ENCODE data around the gene RGS4.

The RGS4 gene

DNA sequence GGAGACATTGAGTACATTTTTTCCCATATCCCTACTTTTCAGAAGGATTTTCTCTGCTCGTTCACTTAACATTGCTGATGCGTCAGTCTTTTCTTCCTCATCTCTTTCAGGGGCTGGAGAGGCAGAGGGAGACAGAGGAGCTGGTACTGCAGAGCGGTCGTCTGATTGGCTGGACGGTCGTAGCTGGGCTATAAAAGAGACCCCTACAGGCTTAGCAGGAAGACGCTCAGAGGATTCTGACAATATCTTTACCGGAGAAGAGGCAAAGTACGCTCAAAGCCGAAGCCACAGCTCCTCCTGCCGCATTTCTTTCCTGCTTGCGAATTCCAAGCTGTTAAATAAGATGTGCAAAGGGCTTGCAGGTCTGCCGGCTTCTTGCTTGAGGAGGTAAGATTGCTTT lies at the start of gene RGS4:
RGS4 (plus strand) TSS at position 220 of the 400 bp plus-strand sequence; CDS start at position 344, 124 bp downstream.
- no peak for DNase-seq (ENCODE audit: low spot score)

GRCh38 chr1:163022129-163022528 lies 47.0 kb upstream of the RGS4 start:
- DNase-seq (ENCODE audit: low spot score) = no peak

- DNase-seq (ENCODE audit: low spot score) = no peak
Measured at GRCh38 chr1:163027610-163028009, 41.6 kb upstream of the RGS4 start.

DNA sequence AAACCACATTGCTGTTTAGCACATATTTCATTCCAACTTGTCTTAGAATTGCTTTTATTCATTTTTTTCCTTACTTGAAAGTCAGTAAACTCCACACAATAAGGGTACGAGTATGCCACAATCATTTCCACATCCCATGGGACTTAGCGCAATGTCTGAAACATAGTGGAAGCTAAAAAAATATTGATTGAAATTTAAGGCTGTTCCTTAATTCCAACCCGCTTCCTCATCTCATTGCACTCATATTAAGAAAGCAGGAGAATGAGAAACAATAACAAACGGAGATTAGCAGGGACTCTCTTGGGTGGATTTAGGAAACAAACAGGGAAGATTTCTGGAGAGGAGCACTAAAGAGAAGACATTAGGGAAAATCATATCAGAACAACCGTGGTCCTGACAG lies 39.3 kb upstream of the RGS4 start:
- no peak for DNase-seq (ENCODE audit: low spot score)

DNA sequence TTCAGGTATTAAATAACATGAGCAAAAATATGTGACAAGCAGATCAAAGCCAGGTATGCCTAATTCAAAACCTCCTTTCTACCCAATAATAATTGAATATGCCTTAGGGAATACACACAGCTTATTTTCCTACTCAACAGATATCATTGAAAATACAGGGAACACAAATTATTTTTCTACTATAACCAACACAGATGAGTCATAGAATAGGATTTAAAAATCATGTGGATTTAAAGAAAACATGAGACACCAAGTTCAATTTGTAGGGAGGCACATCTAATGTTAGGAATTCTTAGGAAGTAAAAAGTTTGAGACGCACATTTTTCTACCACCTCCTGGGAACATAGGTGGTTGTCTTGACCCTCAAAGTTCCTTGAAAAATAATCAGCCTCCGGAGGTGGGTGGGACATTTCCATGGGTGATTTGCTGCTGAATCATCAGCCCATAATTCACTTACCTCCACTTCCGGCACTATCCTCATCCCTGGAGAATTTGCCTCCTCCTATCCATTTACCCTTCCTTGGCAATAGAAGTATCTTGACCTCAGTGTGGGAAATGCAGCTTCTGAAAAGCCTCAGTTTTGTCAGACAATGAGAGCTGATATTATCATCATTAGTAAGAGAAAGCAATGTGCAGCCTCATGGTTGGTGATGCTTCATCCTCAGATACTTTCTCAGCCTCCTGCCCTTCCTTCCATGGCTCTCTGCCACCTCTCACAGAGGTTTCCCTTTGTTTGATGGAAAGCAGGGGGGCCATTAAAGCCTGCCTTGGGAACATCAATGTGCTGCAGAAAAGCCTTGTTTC lies 33.5 kb upstream of the RGS4 start:
- no peak for DNase-seq (ENCODE audit: low spot score)

DNA sequence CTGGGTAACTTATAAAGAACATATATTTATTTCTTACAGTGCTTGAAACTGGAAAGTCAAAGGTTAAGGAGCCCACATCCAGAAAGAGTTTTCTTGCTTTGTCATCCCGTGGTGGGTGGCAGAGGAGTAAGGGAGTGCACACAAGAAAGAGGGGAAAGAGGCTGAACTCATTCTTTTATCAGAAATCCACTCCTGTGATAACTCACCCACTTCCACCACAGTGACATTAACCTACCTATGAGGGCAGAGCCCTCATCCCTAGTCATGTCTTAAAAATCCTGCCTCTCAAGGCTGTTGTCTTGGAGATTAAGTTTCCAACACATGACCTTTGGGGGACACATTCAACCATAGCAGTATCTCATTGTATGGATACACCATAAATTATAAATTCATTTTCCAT lies 32.5 kb upstream of the RGS4 start:
- no peak for DNase-seq (ENCODE audit: low spot score)

DNA sequence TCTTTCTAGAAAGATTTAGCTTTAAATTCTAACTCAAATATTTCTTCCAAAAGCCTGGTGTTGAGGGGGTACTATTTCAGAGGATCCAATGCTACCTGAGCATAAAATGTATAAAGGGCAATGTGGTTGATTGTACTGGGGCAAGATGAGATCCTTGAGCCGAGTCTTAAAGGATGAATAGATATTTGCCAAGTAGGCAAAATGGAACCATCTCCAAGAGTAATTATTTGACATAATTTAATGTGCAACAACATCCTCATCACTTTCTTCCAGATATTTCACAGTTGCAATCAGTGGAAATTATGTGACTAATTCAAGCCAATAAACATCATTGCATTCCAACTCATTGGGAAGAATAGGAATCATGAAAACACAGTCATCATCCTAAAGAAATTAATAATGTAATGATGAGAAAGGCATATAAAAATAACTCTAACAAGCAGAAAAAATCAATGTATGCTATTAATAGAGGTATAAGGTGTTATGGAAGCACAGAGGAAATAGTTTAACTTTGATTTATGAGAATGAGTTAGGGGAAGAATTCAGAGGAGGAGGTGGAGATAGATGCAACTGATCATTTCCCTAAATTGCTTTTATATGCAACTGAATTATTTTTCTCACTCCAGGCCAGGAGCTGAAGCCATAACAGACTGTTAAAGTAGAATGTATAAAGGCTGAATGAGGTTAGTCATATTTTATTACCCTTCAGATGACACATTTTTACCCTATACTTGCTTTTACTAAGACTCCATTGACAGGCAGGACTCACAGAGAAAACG lies 30.0 kb upstream of the RGS4 start:
- no peak for DNase-seq (ENCODE audit: low spot score)

DNA sequence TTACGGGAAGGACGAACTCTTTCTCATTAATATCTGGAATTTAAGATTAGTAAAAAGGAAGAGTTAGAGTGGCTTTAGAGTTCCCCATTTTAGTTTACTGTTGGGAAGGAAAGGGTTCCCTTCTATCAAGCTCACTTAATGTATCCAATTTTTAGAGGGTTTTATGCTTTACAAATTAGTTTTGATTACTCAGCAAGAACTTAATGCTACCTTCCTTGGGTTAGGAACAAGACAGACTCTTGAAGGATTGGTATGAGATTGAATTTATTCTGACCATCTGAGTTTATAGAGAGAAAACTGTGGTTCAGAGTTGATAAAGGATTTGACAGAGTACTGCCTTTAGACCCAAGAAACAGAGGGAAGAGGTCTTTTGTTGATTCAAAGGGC lies 29.5 kb upstream of the RGS4 start:
- no peak for DNase-seq (ENCODE audit: low spot score)

GRCh38 chr1:163046071-163046470 lies 23.1 kb upstream of the RGS4 start:
- no peak for DNase-seq (ENCODE audit: low spot score)

GRCh38 chr1:163047951-163048659 lies 21.1 kb upstream of the RGS4 start:
- no peak for DNase-seq (ENCODE audit: low spot score)

- no peak for DNase-seq (ENCODE audit: low spot score)
Measured at GRCh38 chr1:163048869-163049268, 20.3 kb upstream of the RGS4 start.

- no peak for DNase-seq (ENCODE audit: low spot score)
Measured at GRCh38 chr1:163049296-163049695, 19.9 kb upstream of the RGS4 start.

GRCh38 chr1:163050496-163050895 lies 18.7 kb upstream of the RGS4 start:
- no peak for DNase-seq (ENCODE audit: low spot score)

DNA sequence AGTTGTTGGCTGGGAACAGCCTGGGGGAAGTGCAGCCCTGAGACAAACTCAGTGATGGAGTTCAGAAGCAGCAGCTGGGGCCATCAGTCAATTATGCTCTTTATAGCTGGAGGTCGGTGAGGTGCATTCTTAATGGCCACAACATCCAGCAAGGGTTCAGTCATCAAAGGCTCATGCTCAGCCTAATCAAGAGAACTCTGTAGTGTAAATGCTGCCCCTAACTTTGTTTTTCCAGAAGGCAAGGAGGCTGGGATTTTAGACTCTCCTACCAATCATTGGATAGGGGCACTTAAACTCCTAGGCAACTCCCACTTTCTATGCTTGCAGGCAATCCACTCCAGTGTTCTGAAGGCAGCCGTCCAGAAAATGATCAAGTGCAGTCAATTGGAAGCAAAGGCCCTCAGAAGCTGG lies 15.0 kb upstream of the RGS4 start:
- DNase-seq (ENCODE audit: low spot score) = no peak

GRCh38 chr1:163055005-163055404 lies 14.2 kb upstream of the RGS4 start:
- no peak for DNase-seq (ENCODE audit: low spot score)

- DNase-seq (ENCODE audit: low spot score) = no peak
Measured at GRCh38 chr1:163055531-163055930, 13.6 kb upstream of the RGS4 start.

DNA sequence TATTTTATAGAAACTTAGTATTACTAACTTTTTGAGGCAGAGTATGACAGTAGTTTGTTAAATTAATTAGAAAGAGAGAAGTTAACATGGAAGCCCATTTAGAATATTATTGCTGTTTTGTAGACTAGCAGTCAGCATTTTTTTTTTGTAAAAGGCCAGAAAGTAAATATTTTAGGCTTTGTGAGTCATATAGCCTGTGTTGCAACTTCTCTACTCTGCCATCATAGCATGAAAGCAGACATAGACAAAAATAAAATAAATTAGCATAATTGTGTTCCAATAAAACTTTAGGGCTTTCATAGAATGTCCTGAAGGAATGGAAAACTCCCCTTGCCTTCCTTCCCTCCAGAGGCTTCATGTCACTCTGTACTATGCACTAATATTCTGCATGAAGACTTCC lies 12.3 kb upstream of the RGS4 start:
- no peak for DNase-seq (ENCODE audit: low spot score)

DNA sequence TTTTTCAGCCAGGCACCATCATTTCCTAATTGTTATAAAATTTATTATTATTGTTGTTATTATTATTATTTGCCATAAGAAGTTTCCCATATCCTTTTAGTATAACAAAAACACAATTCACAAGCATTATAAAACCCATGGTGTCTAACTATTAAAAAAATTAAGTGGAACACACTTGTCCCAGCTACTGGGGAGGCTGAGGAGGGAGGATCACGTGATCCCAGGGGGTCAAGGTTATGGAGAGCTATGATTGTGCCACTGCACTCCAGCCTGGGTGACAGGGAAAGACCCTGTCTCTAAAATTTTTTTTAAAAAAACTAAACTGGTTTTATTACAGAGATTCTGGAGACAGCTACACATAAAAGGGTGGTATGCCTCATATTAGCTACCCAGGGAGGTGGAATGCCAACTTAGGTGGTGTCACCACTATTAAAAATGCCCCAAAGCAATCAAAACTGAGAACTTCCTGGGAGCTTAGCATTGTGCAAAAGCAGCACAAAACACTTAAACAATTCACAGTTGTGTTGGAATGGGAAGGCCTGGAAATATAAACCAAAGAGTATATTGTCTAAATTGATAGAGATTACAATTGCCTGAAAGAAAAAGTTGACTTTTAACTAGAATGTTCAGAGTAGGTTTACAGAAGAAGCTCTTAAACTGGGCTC lies 8.7 kb upstream of the RGS4 start:
- DNase-seq (ENCODE audit: low spot score) = no peak

GRCh38 chr1:163063143-163063542 lies 6.0 kb upstream of the RGS4 start:
- no peak for DNase-seq (ENCODE audit: low spot score)

- DNase-seq (ENCODE audit: low spot score) = no peak
Measured at GRCh38 chr1:163063610-163064009, 5.6 kb upstream of the RGS4 start.

GRCh38 chr1:163066168-163066567 lies 3.0 kb upstream of the RGS4 start:
- no peak for DNase-seq (ENCODE audit: low spot score)

- no peak for DNase-seq (ENCODE audit: low spot score)
Measured at GRCh38 chr1:163066686-163067085, 2.5 kb upstream of the RGS4 start.
